ENCODE results near the gene HEYL. TPM values are rescaled to one million over a fixed set of nuclear protein-coding genes. Genes with fewer than 3 reads are reported as not detected.
A peak's percentile ranks its signal among the peaks of the same experiment; 100 is the strongest.

HEYL gene
- total and polyA plus RNA-seq, 2 experiments from 2014 or later, result not detected

DNA sequence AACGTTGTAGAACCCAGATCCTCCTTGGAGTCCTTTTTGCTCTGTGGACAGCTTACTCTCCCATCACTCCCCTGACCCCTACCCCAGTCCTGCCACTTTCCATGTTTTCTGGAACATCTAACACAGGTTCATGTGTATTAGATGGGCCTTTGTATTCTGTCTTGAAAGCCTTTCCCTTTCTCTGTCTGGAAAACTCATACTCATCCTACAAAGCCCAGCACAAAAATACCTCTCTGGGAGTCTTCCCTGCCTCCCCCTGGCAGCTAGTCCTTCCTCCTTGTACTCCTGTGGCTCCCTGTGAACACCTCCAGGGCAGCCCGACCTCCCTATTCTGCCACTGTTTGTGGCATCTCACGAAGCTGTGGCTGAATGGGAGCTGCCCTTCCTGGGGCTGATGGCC, 7.8 kb upstream of the HEYL start:
- in situ Hi-C loops (cut with MboI), result no loop called here
- Histone ChIP-seq H3K79me2 (ENCODE audit: insufficient read depth) (no peaks in the 10 kb centered on the region), H3K27me3 (replicated peaks; ENCODE audit: insufficient read depth) (no peaks in the 10 kb centered on the region), H3K4me1 (ENCODE audit: insufficient read depth) (peaks cover 18% of the 10 kb centered on the region), H3K4me3 (no peak overlapping the region), H4K20me1 (ENCODE audit: insufficient read depth) (no peaks in the 10 kb centered on the region), H3K27ac (no peak overlapping the region), H3K36me3 (ENCODE audit: low read depth) (no peaks in the 10 kb centered on the region), H3F3A (ENCODE audit: insufficient read depth) (no peaks in the 10 kb centered on the region), H3K9me3 (ENCODE audit: low read depth) (no peaks in the 10 kb centered on the region), H3K9me2 (ENCODE audit: insufficient read depth) (no peaks in the 10 kb centered on the region), H3K4me2 (ENCODE audit: unreplicated experiment) (no peak overlapping the region), H3K9ac (no peak overlapping the region), H2AFZ (no peak overlapping the region)
- TF ChIP-seq EZH2phosphoT487 (IDR thresholded peaks at IDR 0.05; ENCODE audit: insufficient read depth, low read depth), result no peak
- no peak for TF ChIP-seq EZH2 (IDR thresholded peaks at IDR 0.05; ENCODE audit: insufficient read depth, poor library complexity, severe bottlenecking)
- no peak for DNase-seq
- WGBS, 2 experiments (ENCODE audit: low coverage in 1 of 2, low lambda C conversion rate in 2 of 2, missing lambda C conversion rate in 2 of 2), result 84 to 89% methylated on average over 3 of the region's 3 CpGs

- H3K4me1 ChIP-seq (ENCODE audit: insufficient read depth), result peaks cover 20% of the 10 kb centered on the region
- no peak overlapping the region for H3K27ac ChIP-seq
- H2AFZ ChIP-seq, result peak overlapping the region; percentile 22; the same call in 1 of the 2 replicates
- H3K9me3 ChIP-seq (ENCODE audit: low read depth), result no peaks in the 10 kb centered on the region
- DNase-seq, result peak; percentile 64
- in situ Hi-C loops (cut with MboI), result no loop called here
- H4K20me1 ChIP-seq (ENCODE audit: insufficient read depth), result no peaks in the 10 kb centered on the region
- TF ChIP-seq EZH2phosphoT487 (IDR thresholded peaks at IDR 0.05; ENCODE audit: insufficient read depth, low read depth), result no peak
- no peak for TF ChIP-seq EZH2 (IDR thresholded peaks at IDR 0.05; ENCODE audit: insufficient read depth, poor library complexity, severe bottlenecking)
- WGBS, 2 experiments (ENCODE audit: low coverage in 1 of 2, low lambda C conversion rate in 2 of 2, missing lambda C conversion rate in 2 of 2), result 17 to 24% methylated on average over 11 to 12 of the region's 12 CpGs
- no peaks in the 10 kb centered on the region for H3K27me3 ChIP-seq (replicated peaks; ENCODE audit: insufficient read depth)
- H3F3A ChIP-seq (ENCODE audit: insufficient read depth), result no peaks in the 10 kb centered on the region
- H3K79me2 ChIP-seq (ENCODE audit: insufficient read depth), result no peaks in the 10 kb centered on the region
- H3K4me3 ChIP-seq, result no peak overlapping the region
- no peaks in the 10 kb centered on the region for H3K36me3 ChIP-seq (ENCODE audit: low read depth)
- no peak overlapping the region for H3K9ac ChIP-seq
- no peak overlapping the region for H3K4me2 ChIP-seq (ENCODE audit: unreplicated experiment)
- no peaks in the 10 kb centered on the region for H3K9me2 ChIP-seq (ENCODE audit: insufficient read depth)
Measured at GRCh38 chr1:39646232-39647081, 7.0 kb upstream of the HEYL start.

GRCh38 chr1:39645411-39646043, 6.1 kb upstream of the HEYL start:
- Histone ChIP-seq H3K4me2 (ENCODE audit: unreplicated experiment) (no peak overlapping the region), H3K36me3 (ENCODE audit: low read depth) (no peaks in the 10 kb centered on the region), H3K9ac (no peak overlapping the region), H4K20me1 (ENCODE audit: insufficient read depth) (no peaks in the 10 kb centered on the region), H3F3A (ENCODE audit: insufficient read depth) (no peaks in the 10 kb centered on the region), H3K9me2 (ENCODE audit: insufficient read depth) (no peaks in the 10 kb centered on the region), H3K9me3 (ENCODE audit: low read depth) (no peaks in the 10 kb centered on the region), H2AFZ (no peak overlapping the region), H3K79me2 (ENCODE audit: insufficient read depth) (no peaks in the 10 kb centered on the region), H3K4me3 (no peak overlapping the region), H3K27ac (no peak overlapping the region), H3K27me3 (replicated peaks; ENCODE audit: insufficient read depth) (no peaks in the 10 kb centered on the region), H3K4me1 (ENCODE audit: insufficient read depth) (peaks cover 20% of the 10 kb centered on the region)
- TF ChIP-seq EZH2 (IDR thresholded peaks at IDR 0.05; ENCODE audit: insufficient read depth, poor library complexity, severe bottlenecking) (no peak), EZH2phosphoT487 (IDR thresholded peaks at IDR 0.05; ENCODE audit: insufficient read depth, low read depth) (no peak)
- WGBS, 2 experiments (ENCODE audit: low coverage in 1 of 2, low lambda C conversion rate in 2 of 2, missing lambda C conversion rate in 2 of 2), result 89 to 97% methylated on average over 3 of the region's 3 CpGs
- in situ Hi-C loops (cut with MboI), result no loop called here
- DNase-seq, result no peak

GRCh38 chr1:39643705-39644104, 4.3 kb upstream of the HEYL start:
- Histone ChIP-seq H3K27me3 (replicated peaks; ENCODE audit: insufficient read depth) (no peaks in the 10 kb centered on the region), H3K9me3 (ENCODE audit: low read depth) (no peaks in the 10 kb centered on the region), H3K4me1 (ENCODE audit: insufficient read depth) (peaks cover 20% of the 10 kb centered on the region), H2AFZ (no peak overlapping the region), H3F3A (ENCODE audit: insufficient read depth) (no peaks in the 10 kb centered on the region), H3K27ac (no peak overlapping the region), H3K79me2 (ENCODE audit: insufficient read depth) (no peaks in the 10 kb centered on the region), H4K20me1 (ENCODE audit: insufficient read depth) (no peaks in the 10 kb centered on the region), H3K36me3 (ENCODE audit: low read depth) (no peaks in the 10 kb centered on the region), H3K4me2 (ENCODE audit: unreplicated experiment) (no peak overlapping the region), H3K9me2 (ENCODE audit: insufficient read depth) (no peaks in the 10 kb centered on the region), H3K4me3 (no peak overlapping the region), H3K9ac (no peak overlapping the region)
- TF ChIP-seq EZH2 (IDR thresholded peaks at IDR 0.05; ENCODE audit: insufficient read depth, poor library complexity, severe bottlenecking) (no peak), EZH2phosphoT487 (IDR thresholded peaks at IDR 0.05; ENCODE audit: insufficient read depth, low read depth) (no peak)
- 94 to 95% methylated on average over 3 of the region's 3 CpGs for WGBS, 2 experiments (ENCODE audit: low coverage in 1 of 2, low lambda C conversion rate in 2 of 2, missing lambda C conversion rate in 2 of 2)
- in situ Hi-C loops (cut with MboI), result no loop called here
- no peak for DNase-seq
